ENCODE data around the gene RNPEPL1.

The RNPEPL1 gene

DNA sequence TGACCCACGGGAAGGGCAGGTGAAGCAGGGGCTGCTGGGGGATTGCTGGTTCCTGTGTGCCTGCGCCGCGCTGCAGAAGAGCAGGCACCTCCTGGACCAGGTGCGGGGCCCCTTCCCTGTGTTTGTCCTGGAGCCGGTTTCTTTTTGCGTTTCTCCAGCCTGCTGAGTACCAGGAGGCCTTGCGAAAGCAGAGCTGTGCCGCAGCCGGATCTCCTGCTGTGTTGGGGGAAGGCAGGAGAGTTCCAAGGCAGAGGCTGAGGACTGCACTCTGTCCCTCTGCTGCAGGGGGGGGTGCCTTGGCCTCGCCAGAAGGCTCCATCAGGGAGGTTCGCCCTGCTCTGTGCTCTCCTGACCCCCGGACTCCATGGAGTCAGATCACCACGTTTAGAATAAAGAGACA, 21.1 kb downstream of the RNPEPL1 start (continued):
- TF ChIP-seq ZNF76 (tag by site-specific recombination; IDR thresholded peaks at IDR 0.05; ENCODE audit: borderline replicate concordance, low read depth): peak; percentile 21; the same call in 1 of the 2 replicates
- TF ChIP-seq, protein P1, sequence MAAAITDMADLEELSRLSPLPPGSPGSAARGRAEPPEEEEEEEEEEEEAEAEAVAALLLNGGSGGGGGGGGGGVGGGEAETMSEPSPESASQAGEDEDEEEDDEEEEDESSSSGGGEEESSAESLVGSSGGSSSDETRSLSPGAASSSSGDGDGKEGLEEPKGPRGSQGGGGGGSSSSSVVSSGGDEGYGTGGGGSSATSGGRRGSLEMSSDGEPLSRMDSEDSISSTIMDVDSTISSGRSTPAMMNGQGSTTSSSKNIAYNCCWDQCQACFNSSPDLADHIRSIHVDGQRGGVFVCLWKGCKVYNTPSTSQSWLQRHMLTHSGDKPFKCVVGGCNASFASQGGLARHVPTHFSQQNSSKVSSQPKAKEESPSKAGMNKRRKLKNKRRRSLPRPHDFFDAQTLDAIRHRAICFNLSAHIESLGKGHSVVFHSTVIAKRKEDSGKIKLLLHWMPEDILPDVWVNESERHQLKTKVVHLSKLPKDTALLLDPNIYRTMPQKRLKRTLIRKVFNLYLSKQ (tag by site-specific recombination; IDR thresholded peaks at IDR 0.05; ENCODE audit: borderline replicate concordance): no peak
- 0 out of 2 replicates have a peak, but pooled peaks have one; percentile 31 for TF ChIP-seq ZBTB17 (tag by site-specific recombination; IDR thresholded peaks at IDR 0.05)
- TF ChIP-seq, protein P2, sequence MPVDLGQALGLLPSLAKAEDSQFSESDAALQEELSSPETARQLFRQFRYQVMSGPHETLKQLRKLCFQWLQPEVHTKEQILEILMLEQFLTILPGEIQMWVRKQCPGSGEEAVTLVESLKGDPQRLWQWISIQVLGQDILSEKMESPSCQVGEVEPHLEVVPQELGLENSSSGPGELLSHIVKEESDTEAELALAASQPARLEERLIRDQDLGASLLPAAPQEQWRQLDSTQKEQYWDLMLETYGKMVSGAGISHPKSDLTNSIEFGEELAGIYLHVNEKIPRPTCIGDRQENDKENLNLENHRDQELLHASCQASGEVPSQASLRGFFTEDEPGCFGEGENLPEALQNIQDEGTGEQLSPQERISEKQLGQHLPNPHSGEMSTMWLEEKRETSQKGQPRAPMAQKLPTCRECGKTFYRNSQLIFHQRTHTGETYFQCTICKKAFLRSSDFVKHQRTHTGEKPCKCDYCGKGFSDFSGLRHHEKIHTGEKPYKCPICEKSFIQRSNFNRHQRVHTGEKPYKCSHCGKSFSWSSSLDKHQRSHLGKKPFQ (tag by site-specific recombination; IDR thresholded peaks at IDR 0.05): no peak
- TF ChIP-seq BCL11B (tag by site-specific recombination; IDR thresholded peaks at IDR 0.05; ENCODE audit: low read depth): no peak
- peak; percentile 46; the same call in 1 of the 2 replicates for TF ChIP-seq ZNF600 (tag by site-specific recombination; IDR thresholded peaks at IDR 0.05)
- no peak for TF ChIP-seq ZNF24 (tag by site-specific recombination; IDR thresholded peaks at IDR 0.05)

DNA sequence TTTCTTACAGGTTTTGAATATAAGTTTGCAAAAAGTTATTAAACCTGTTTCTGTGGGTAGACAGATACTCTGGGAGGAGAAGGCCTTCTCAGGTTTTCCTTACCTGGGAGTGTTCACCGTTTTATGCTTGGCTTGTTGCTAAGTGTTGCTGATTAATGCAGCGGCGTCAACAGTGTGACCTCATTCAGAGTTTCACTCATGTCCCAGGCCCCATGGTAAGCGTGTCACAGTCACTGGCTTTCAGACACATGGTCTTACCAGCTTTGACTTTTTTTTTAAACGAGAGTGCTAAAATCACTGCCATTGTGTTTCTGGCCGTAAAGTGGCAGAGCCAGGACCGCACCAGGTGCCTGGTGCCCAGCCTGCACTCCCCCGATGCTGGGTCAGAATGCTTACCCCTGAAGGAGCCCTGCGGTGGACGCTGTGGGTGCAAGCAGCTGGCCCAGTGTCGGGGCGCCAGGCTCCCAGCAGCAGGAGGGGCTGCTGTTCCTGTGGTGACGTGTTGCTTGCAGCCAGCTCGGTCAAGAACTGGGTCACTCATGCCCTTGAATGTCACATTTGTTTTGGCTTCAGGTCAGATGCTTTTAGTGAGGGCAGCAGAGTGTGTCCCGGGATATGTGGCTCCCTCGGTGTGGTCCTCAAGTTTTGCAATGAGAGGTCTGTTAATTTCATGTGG, 21.7 kb downstream of the RNPEPL1 start:
- H3K36me3 ChIP-seq (ENCODE audit: control insufficient read depth in 2 of 2, insufficient read depth in 1 of 2, low read length in 2 of 2): peaks cover 5 to 48% of the 10 kb centered on the region in 2 experiments; a peak in 2 of 3 replicates
- H3K4me1 ChIP-seq (ENCODE audit: control insufficient read depth, insufficient read depth, low read length): peaks cover 12% of the 10 kb centered on the region
- ChIA-PET CTCF (no interaction called here), POLR2A (interaction anchor here (1.3 kb wide), 1 partner anchor 10 kb away, joined by 5 read pairs; no protein-coding TSS in a partner anchor)
- H3K9me3 ChIP-seq (ENCODE audit: control insufficient read depth, insufficient read depth, low read depth, low read length): no peaks in the 10 kb centered on the region
- TF ChIP-seq ZNF169 (tag by site-specific recombination; IDR thresholded peaks at IDR 0.05) (no peak), ZNF394 (tag by site-specific recombination; IDR thresholded peaks at IDR 0.05; ENCODE audit: borderline replicate concordance) (no peak), ZNF239 (tag by site-specific recombination; IDR thresholded peaks at IDR 0.05) (no peak), ZNF221 (tag by site-specific recombination; IDR thresholded peaks at IDR 0.05; ENCODE audit: borderline replicate concordance) (no peak), IKZF3 (tag by site-specific recombination; IDR thresholded peaks at IDR 0.05) (no peak), ZNF792 (tag by site-specific recombination; IDR thresholded peaks at IDR 0.05) (no peak), ZNF548 (tag by site-specific recombination; IDR thresholded peaks at IDR 0.05) (no peak), GLIS1 (tag by site-specific recombination; IDR thresholded peaks at IDR 0.05) (no peak), ZNF302 (tag by site-specific recombination; IDR thresholded peaks at IDR 0.05; ENCODE audit: low read depth) (no peak), RBAK (tag by site-specific recombination; IDR thresholded peaks at IDR 0.05) (no peak), ZBTB1 (tag by site-specific recombination; IDR thresholded peaks at IDR 0.05) (no peak)
- TF ChIP-seq, protein P3, sequence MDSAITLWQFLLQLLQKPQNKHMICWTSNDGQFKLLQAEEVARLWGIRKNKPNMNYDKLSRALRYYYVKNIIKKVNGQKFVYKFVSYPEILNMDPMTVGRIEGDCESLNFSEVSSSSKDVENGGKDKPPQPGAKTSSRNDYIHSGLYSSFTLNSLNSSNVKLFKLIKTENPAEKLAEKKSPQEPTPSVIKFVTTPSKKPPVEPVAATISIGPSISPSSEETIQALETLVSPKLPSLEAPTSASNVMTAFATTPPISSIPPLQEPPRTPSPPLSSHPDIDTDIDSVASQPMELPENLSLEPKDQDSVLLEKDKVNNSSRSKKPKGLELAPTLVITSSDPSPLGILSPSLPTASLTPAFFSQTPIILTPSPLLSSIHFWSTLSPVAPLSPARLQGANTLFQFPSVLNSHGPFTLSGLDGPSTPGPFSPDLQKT (IDR thresholded peaks at IDR 0.05; ENCODE audit: borderline replicate concordance, low read depth, low read length): no peak
- TF ChIP-seq, protein P4, sequence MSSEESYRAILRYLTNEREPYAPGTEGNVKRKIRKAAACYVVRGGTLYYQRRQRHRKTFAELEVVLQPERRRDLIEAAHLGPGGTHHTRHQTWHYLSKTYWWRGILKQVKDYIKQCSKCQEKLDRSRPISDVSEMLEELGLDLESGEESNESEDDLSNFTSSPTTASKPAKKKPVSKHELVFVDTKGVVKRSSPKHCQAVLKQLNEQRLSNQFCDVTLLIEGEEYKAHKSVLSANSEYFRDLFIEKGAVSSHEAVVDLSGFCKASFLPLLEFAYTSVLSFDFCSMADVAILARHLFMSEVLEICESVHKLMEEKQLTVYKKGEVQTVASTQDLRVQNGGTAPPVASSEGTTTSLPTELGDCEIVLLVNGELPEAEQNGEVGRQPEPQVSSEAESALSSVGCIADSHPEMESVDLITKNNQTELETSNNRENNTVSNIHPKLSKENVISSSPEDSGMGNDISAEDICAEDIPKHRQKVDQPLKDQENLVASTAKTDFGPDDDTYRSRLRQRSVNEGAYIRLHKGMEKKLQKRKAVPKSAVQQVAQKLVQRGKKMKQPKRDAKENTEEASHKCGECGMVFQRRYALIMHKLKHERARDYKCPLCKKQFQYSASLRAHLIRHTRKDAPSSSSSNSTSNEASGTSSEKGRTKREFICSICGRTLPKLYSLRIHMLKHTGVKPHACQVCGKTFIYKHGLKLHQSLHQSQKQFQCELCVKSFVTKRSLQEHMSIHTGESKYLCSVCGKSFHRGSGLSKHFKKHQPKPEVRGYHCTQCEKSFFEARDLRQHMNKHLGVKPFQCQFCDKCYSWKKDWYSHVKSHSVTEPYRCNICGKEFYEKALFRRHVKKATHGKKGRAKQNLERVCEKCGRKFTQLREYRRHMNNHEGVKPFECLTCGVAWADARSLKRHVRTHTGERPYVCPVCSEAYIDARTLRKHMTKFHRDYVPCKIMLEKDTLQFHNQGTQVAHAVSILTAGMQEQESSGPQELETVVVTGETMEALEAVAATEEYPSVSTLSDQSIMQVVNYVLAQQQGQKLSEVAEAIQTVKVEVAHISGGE (tag by site-specific recombination; conservative IDR thresholded peaks at IDR 0.05; ENCODE audit: low read depth): no peak
- TF ChIP-seq, protein P2 (tag by site-specific recombination; IDR thresholded peaks at IDR 0.05): no peak
- no peak overlapping the region for H3K27ac ChIP-seq (ENCODE audit: extremely low read depth, low read depth, low read length)
- H3K4me3 ChIP-seq (ENCODE audit: low read depth, low read length): no peak overlapping the region
